Measurements from ENCODE around the gene TRPM3.

Gene TRPM3

GRCh38 chr9:70761139-70761670 is 360.2 kb downstream of the TRPM3 start:
- no peak overlapping the region for H3K9ac ChIP-seq (ENCODE audit: low read length)
- no peak overlapping the region for H3K4me2 ChIP-seq (ENCODE audit: low read depth, low read length)
- H3K27me3 ChIP-seq (replicated peaks; ENCODE audit: insufficient read depth, low read length), result no peaks in the 10 kb centered on the region
- H2AFZ ChIP-seq (ENCODE audit: low read length), result no peak overlapping the region
- H3K4me3 ChIP-seq (ENCODE audit: low read length), result no peak overlapping the region
- no peak for DNase-seq
- TF ChIP-seq EZH2phosphoT487 (IDR thresholded peaks at IDR 0.05; ENCODE audit: low read length) (no peak), EZH2 (optimal IDR thresholded peaks at IDR 0.05; ENCODE audit: low read depth, low read length) (no peak)
- TF ChIP-seq, protein P1, sequence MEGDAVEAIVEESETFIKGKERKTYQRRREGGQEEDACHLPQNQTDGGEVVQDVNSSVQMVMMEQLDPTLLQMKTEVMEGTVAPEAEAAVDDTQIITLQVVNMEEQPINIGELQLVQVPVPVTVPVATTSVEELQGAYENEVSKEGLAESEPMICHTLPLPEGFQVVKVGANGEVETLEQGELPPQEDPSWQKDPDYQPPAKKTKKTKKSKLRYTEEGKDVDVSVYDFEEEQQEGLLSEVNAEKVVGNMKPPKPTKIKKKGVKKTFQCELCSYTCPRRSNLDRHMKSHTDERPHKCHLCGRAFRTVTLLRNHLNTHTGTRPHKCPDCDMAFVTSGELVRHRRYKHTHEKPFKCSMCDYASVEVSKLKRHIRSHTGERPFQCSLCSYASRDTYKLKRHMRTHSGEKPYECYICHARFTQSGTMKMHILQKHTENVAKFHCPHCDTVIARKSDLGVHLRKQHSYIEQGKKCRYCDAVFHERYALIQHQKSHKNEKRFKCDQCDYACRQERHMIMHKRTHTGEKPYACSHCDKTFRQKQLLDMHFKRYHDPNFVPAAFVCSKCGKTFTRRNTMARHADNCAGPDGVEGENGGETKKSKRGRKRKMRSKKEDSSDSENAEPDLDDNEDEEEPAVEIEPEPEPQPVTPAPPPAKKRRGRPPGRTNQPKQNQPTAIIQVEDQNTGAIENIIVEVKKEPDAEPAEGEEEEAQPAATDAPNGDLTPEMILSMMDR (IDR thresholded peaks at IDR 0.05; ENCODE audit: low read length), result no peak
- no peaks in the 10 kb centered on the region for H3K9me3 ChIP-seq (replicated peaks; ENCODE audit: insufficient read depth, low read length)
- no peaks in the 10 kb centered on the region for H3K9me2 ChIP-seq (replicated peaks; ENCODE audit: insufficient read depth, low read length)
- no peaks in the 10 kb centered on the region for H4K20me1 ChIP-seq (ENCODE audit: insufficient read depth, low read length)
- no peak overlapping the region for H3K27ac ChIP-seq (ENCODE audit: low read length)
- no peaks in the 10 kb centered on the region for H3F3A ChIP-seq (ENCODE audit: insufficient read depth, low read length)
- no peaks in the 10 kb centered on the region for H3K36me3 ChIP-seq (replicated peaks; ENCODE audit: insufficient read depth, low read length)
- H3K4me1 ChIP-seq (ENCODE audit: low read length), result no peaks in the 10 kb centered on the region
- no peaks in the 10 kb centered on the region for H3K79me2 ChIP-seq (ENCODE audit: low read length)

- no peaks in the 10 kb centered on the region for H3K79me2 ChIP-seq (ENCODE audit: low read length)
- H3K9ac ChIP-seq (ENCODE audit: low read length), result no peak overlapping the region
- no peaks in the 10 kb centered on the region for H4K20me1 ChIP-seq (ENCODE audit: insufficient read depth, low read length)
- H3K9me2 ChIP-seq (replicated peaks; ENCODE audit: insufficient read depth, low read length), result no peaks in the 10 kb centered on the region
- H3K4me1 ChIP-seq (ENCODE audit: low read length), result no peaks in the 10 kb centered on the region
- H3K9me3 ChIP-seq (replicated peaks; ENCODE audit: insufficient read depth, low read length), result no peaks in the 10 kb centered on the region
- H3K4me3 ChIP-seq (ENCODE audit: low read length), result no peak overlapping the region
- no peak overlapping the region for H2AFZ ChIP-seq (ENCODE audit: low read length)
- H3K36me3 ChIP-seq (replicated peaks; ENCODE audit: insufficient read depth, low read length), result no peaks in the 10 kb centered on the region
- no peaks in the 10 kb centered on the region for H3F3A ChIP-seq (ENCODE audit: insufficient read depth, low read length)
- TF ChIP-seq, protein P1 (IDR thresholded peaks at IDR 0.05; ENCODE audit: low read length), result no peak
- no peak for TF ChIP-seq EZH2phosphoT487 (IDR thresholded peaks at IDR 0.05; ENCODE audit: low read length)
- no peak for TF ChIP-seq EZH2 (optimal IDR thresholded peaks at IDR 0.05; ENCODE audit: low read depth, low read length)
- DNase-seq, result no peak
- H3K4me2 ChIP-seq (ENCODE audit: low read depth, low read length), result no peak overlapping the region
- H3K27ac ChIP-seq (ENCODE audit: low read length), result no peak overlapping the region
- no peaks in the 10 kb centered on the region for H3K27me3 ChIP-seq (replicated peaks; ENCODE audit: insufficient read depth, low read length)
Measured at GRCh38 chr9:70760228-70760627, 361.2 kb downstream of the TRPM3 start.

GRCh38 chr9:70753311-70753710 is 368.1 kb downstream of the TRPM3 start:
- Histone ChIP-seq H3K27me3 (replicated peaks; ENCODE audit: insufficient read depth, low read length) (no peaks in the 10 kb centered on the region), H3K27ac (ENCODE audit: low read length) (no peak overlapping the region), H3K9me3 (replicated peaks; ENCODE audit: insufficient read depth, low read length) (no peaks in the 10 kb centered on the region), H3K9me2 (replicated peaks; ENCODE audit: insufficient read depth, low read length) (no peaks in the 10 kb centered on the region), H3K4me2 (ENCODE audit: low read depth, low read length) (no peak overlapping the region), H3F3A (ENCODE audit: insufficient read depth, low read length) (no peaks in the 10 kb centered on the region), H4K20me1 (ENCODE audit: insufficient read depth, low read length) (no peaks in the 10 kb centered on the region), H3K9ac (ENCODE audit: low read length) (no peak overlapping the region), H3K36me3 (replicated peaks; ENCODE audit: insufficient read depth, low read length) (no peaks in the 10 kb centered on the region), H2AFZ (ENCODE audit: low read length) (no peak overlapping the region), H3K79me2 (ENCODE audit: low read length) (no peaks in the 10 kb centered on the region), H3K4me3 (ENCODE audit: low read length) (no peak overlapping the region), H3K4me1 (ENCODE audit: low read length) (no peaks in the 10 kb centered on the region)
- DNase-seq, result no peak
- TF ChIP-seq EZH2phosphoT487 (IDR thresholded peaks at IDR 0.05; ENCODE audit: low read length) (no peak), EZH2 (optimal IDR thresholded peaks at IDR 0.05; ENCODE audit: low read depth, low read length) (no peak)
- TF ChIP-seq, protein P1 (IDR thresholded peaks at IDR 0.05; ENCODE audit: low read length), result no peak
